Measurements from ENCODE around the gene PLA2G4B. TPM values are rescaled to one million over a fixed set of nuclear protein-coding genes. Genes with fewer than 3 reads are reported as not detected.

The PLA2G4B gene
- total RNA-seq, 1 donor from 2014 or later: 17.7 TPM

DNA sequence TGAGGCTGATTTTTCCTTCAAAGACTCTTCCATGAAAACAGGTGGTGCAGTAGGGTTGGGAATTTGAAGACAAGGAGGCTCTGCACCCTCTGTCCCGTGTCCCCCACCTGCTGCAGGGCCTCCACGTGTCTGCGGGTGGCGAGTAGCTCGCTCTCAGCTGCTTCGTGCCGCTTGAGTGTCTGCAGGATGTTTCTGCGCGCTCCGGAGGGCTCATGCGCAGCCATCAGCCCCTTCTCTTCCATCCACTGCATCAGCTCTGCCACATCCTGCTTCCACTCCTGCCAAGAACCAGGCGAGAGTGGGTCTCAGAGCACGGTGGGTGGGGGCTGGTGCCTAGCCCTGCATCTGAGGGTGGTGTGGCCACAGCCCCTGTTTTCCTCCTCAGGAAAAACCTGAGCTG lies 37.4 kb downstream of the PLA2G4B start:
- no peak overlapping the region for H3K4me3 Mint-ChIP-seq
- H3K4me1 Mint-ChIP-seq (ENCODE audit: unreplicated experiment): no peaks in the 10 kb centered on the region
- H3K27ac Mint-ChIP-seq: no peak overlapping the region
- peaks cover 10% of the 10 kb centered on the region for H3K27me3 Mint-ChIP-seq
- no peak for DNase-seq (ENCODE audit: extremely low spot score, unreplicated experiment)
- no peaks in the 10 kb centered on the region for H3K9me3 Mint-ChIP-seq
- TF ChIP-seq, protein P1, sequence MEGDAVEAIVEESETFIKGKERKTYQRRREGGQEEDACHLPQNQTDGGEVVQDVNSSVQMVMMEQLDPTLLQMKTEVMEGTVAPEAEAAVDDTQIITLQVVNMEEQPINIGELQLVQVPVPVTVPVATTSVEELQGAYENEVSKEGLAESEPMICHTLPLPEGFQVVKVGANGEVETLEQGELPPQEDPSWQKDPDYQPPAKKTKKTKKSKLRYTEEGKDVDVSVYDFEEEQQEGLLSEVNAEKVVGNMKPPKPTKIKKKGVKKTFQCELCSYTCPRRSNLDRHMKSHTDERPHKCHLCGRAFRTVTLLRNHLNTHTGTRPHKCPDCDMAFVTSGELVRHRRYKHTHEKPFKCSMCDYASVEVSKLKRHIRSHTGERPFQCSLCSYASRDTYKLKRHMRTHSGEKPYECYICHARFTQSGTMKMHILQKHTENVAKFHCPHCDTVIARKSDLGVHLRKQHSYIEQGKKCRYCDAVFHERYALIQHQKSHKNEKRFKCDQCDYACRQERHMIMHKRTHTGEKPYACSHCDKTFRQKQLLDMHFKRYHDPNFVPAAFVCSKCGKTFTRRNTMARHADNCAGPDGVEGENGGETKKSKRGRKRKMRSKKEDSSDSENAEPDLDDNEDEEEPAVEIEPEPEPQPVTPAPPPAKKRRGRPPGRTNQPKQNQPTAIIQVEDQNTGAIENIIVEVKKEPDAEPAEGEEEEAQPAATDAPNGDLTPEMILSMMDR (conservative IDR thresholded peaks at IDR 0.05): no peak
- peaks cover 5% of the 10 kb centered on the region for H3K36me3 Mint-ChIP-seq

DNA sequence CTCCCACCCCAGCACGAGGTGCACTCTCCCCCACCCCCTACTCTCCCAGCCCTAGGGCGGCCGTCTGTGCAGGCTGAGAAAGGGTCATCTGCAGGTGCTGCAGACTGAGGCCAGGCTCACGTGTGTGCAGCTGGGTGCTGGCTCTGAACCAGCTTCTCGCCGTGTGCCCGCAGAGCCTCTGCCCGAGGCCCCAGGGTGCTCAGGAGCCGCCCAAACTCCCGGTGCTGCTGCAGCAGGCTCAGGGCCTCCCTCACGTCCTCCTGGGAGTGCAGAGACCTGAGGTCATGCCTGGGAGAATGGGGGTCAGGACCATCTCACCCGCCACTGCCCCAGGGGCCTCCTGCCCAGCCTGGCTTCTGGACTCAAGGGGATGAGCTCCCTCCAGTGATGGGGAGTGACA lies 38.0 kb downstream of the PLA2G4B start:
- DNase-seq (ENCODE audit: extremely low spot score, unreplicated experiment): no peak
- peaks cover 17% of the 10 kb centered on the region for H3K27me3 Mint-ChIP-seq
- TF ChIP-seq, protein P1 (conservative IDR thresholded peaks at IDR 0.05): no peak

DNA sequence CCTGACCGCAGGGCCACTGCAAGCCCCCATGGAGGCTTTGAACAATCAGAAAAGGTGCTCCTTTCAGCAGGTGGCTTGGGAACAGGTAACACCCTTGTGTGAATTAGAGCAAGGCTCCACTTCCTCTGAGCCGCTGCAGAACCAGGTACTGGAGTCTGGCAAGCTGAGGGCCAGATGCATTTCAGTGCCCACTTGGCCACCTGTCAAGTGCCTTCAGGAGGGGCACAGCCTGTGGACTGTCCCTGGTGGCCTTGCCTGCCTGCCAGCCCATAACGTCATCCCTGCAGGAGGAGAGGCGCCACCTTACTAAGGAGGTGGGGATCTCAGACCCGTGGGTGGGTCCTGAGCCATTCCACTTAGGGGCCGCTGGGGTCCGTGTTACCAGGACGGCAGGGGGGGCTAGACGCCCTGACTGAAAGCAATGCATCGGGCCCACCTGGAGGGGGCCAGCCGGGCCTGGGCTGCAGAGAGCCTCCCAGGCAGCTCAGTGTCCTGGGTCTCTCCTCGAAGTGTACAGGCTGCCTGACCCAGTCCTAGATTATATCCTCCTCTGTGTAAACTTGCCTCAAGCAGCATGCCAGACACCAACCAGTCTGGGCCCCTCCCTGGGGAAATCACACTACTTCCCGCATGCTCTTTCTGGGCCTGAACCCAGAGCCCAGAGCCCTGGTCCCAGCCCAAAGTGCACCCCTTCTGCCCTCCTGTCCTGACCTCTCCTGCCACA lies 39.1 kb downstream of the PLA2G4B start:
- Mint-ChIP-seq H3K27ac (no peak overlapping the region), H3K36me3 (no peaks in the 10 kb centered on the region), H3K4me3 (no peak overlapping the region), H3K27me3 (peaks cover 21% of the 10 kb centered on the region), H3K9me3 (no peaks in the 10 kb centered on the region), H3K4me1 (ENCODE audit: unreplicated experiment) (peaks cover 9% of the 10 kb centered on the region)
- DNase-seq (ENCODE audit: extremely low spot score, unreplicated experiment): no peak
- TF ChIP-seq, protein P1 (conservative IDR thresholded peaks at IDR 0.05): no peak

More for the DNA sequence above, 38.0 kb downstream of the PLA2G4B start:
- H3K27ac Mint-ChIP-seq: no peak overlapping the region
- H3K4me1 Mint-ChIP-seq (ENCODE audit: unreplicated experiment): peaks cover 5% of the 10 kb centered on the region
- H3K4me3 Mint-ChIP-seq: no peak overlapping the region
- no peaks in the 10 kb centered on the region for H3K9me3 Mint-ChIP-seq
- H3K36me3 Mint-ChIP-seq: peaks cover 5% of the 10 kb centered on the region

DNA sequence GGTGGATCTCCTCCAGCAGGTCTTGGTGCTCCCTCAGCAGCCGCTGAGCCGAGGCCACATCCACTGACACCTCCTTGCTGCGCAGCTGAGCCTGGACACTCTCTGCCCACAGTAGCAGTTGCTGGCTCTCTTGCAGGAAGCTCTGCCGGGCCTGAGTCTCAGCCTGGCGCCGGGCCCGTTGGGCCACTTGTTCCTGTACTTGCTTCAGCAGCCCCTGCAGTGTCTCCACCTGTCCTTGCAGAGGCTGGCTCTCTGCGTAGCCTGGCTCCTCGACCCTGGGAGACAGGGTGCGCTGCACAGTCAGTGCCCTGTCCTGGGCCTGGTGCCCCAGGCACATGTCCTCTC lies 39.7 kb downstream of the PLA2G4B start:
- DNase-seq (ENCODE audit: extremely low spot score, unreplicated experiment): no peak
- Mint-ChIP-seq H3K27me3 (peaks cover 23% of the 10 kb centered on the region), H3K4me3 (no peak overlapping the region), H3K36me3 (no peaks in the 10 kb centered on the region), H3K4me1 (ENCODE audit: unreplicated experiment) (peaks cover 9% of the 10 kb centered on the region), H3K9me3 (no peaks in the 10 kb centered on the region), H3K27ac (no peak overlapping the region)
- TF ChIP-seq, protein P1 (conservative IDR thresholded peaks at IDR 0.05): no peak

DNA sequence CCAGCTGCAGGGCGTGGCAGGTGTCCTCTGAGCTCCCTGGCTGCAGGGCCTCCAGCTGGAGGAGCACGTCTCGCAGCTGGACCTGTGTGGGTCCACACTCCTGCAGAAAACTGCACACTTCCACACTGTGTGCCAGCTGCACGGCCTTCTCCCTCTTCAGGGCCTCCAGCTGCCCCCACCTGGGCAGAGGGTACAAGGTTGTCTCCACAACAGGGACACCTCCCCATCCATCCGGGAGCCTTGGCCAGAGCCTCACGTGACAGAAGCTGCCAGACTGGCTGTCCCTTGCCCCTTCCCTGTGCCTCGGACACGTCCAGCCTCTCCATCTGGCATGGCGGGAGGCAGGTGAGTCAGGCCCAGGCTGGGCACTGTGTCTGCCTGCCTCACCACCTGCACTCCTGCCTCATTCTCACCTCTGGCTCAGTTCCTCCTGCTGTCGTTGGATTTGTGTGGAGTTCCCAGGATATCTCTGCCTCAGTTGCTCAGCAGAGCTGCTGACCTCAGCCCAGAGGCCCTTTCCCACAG lies 40.7 kb downstream of the PLA2G4B start:
- no peaks in the 10 kb centered on the region for H3K9me3 Mint-ChIP-seq
- peaks cover 9% of the 10 kb centered on the region for H3K4me1 Mint-ChIP-seq (ENCODE audit: unreplicated experiment)
- no peak overlapping the region for H3K4me3 Mint-ChIP-seq
- TF ChIP-seq, protein P1 (conservative IDR thresholded peaks at IDR 0.05): no peak
- no peak overlapping the region for H3K27ac Mint-ChIP-seq
- no peaks in the 10 kb centered on the region for H3K36me3 Mint-ChIP-seq
- peaks cover 27% of the 10 kb centered on the region for H3K27me3 Mint-ChIP-seq
- no peak for DNase-seq (ENCODE audit: extremely low spot score, unreplicated experiment)
